H1 (cell line): Measurements from ENCODE around the gene GRIK1. TPM values are rescaled to one million over a fixed set of nuclear protein-coding genes. Genes with fewer than 3 reads are reported as not detected.

Experiments
- EGR1 ChIP-seq: IDR thresholded peaks from 2 replicates; pipeline ENCODE4 v1.6.1; 2011; ENCODE audit warnings: low read depth, low read length, borderline replicate concordance
- GABPA ChIP-seq: IDR thresholded peaks from 2 replicates; pipeline ENCODE4 v1.6.1; 2011; ENCODE audit warnings: mild to moderate bottlenecking, low read length, moderate library complexity, borderline replicate concordance; ENCODE audit not compliant: insufficient read depth
- RFX5 ChIP-seq: IDR thresholded peaks from 2 replicates; pipeline ENCODE4 v1.6.1; 2011; ENCODE audit warnings: low read depth, low read length, improper control_type of control experiment, borderline replicate concordance
- TBP ChIP-seq: IDR thresholded peaks from 2 replicates; pipeline ENCODE4 v1.6.1; 2011; ENCODE audit warnings: low read depth, low read length, improper control_type of control experiment
- TEAD4 ChIP-seq: IDR thresholded peaks from 2 replicates; pipeline ENCODE4 v1.6.1; 2012; ENCODE audit warnings: low read depth, low read length, inconsistent platforms, mixed read lengths
- polyA plus RNA-seq, 7 experiments: library from polyadenylated mRNA; depleted of rRNA in 3 of 7; stranded (reverse) in 5 of 7; unstranded in 2 of 7; fragments of >200 nt in 5 of 7; fragments of 200-250 nt in 2 of 7; gene quantifications; 1 replicate in 5 of 7; 2 replicates in 1 of 7; 4 replicates in 1 of 7; pipeline versions ENCODE4 v1.2.1 to v1.2.3, GENCODE V29; 2011 to 2013; ENCODE audit warnings: missing spikeins in 2 of 7, mixed read lengths in 2 of 7
- total RNA-seq: library from RNA; stranded (reverse); fragmentation: NEBNext Ultra II Directional; extraction: Animal tissue kit (Norgen Biotek cat#: 25700); gene quantifications from 2 replicates; pipeline ENCODE4 v1.2.1, GENCODE V29; 2021

The GRIK1 gene
- total and polyA plus RNA-seq, 2 of the 8 experiments (the other 6 are each of a cell fraction or from before 2014, with no cell fraction given) = 0.11 to 0.32 TPM

DNA sequence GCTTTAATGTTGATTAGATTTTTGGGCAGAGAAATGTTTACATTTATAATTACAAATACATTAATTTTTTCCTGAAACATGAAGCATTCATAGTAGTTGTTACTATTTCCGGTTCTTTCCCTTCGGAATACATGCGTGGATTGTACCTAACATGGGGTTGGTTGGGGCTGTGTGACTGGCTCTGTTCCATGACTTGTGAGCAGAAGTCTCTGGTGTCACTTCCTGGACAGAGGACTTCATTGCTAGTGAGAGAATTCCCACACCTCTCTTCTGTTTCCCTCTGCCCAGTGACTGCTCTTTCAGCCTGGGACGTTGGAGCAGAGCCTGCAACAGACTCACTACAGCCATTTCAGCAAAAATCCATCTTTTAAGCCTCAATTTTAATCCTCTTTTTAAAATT is 231.4 kb downstream of the GRIK1 start (continued):
- TF ChIP-seq TEAD4 (no peak), RFX5 (no peak), EGR1 (no peak), GABPA (no peak), TBP (no peak)
